ENCODE data around the gene SSTR3. TPM values are rescaled to one million over a fixed set of nuclear protein-coding genes. Genes with fewer than 3 reads are reported as not detected.

The SSTR3 gene
- total RNA-seq, 1 experiment from 2014 or later: not detected

DNA sequence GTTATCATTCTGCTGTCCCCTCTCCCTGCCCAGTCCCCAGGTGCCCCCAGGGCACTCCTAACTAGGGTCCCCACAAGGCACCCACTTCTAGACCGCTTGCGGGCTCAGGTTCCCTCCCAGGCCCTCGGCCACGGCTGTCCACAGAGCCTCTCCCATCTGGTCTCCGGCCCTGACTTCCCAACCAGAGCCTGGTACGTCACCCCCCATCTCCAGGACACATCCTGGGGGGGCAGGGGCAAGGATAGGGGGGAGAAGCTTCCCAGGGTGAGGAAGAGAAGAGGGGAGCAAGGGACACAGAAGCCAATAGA lies 457 bp downstream of the SSTR3 start:
- no peaks in the 10 kb centered on the region for H3K36me3 ChIP-seq (ENCODE audit: insufficient read depth, low read length, poor library complexity, severe bottlenecking)
- CTCF ChIA-PET: no interaction called here

GRCh38 chr22:37211075-37211865 lies 1.0 kb downstream of the SSTR3 start:
- no peak overlapping the region for H3K4me3 ChIP-seq (ENCODE audit: low read depth, low read length, poor library complexity, severe bottlenecking)
- H3K9me3 ChIP-seq (ENCODE audit: low read depth, low read length, poor library complexity, severe bottlenecking): no peaks in the 10 kb centered on the region
- no peak for TF ChIP-seq EZH2 (IDR thresholded peaks at IDR 0.05; ENCODE audit: borderline replicate concordance, low read depth, low read length, poor library complexity, severe bottlenecking)
- no peak for TF ChIP-seq CTCF (conservative IDR thresholded peaks at IDR 0.05; ENCODE audit: low read depth, low read length)
- H3K36me3 ChIP-seq (ENCODE audit: insufficient read depth, low read length, poor library complexity, severe bottlenecking): no peaks in the 10 kb centered on the region
- H3K27ac ChIP-seq (ENCODE audit: low read depth, low read length, poor library complexity, severe bottlenecking): no peak overlapping the region
- no peaks in the 10 kb centered on the region for H3K4me1 ChIP-seq (ENCODE audit: insufficient read depth, low read length, poor library complexity, severe bottlenecking)
- DNase-seq (ENCODE audit: low spot score): no peak
- ChIA-PET POLR2A (ENCODE audit: low non-redundant PET) (no interaction called here), CTCF (no interaction called here)
- H3K27me3 ChIP-seq (replicated peaks; ENCODE audit: insufficient read depth, low read depth, low read length, poor library complexity): no peaks in the 10 kb centered on the region
- BruUV-seq (replicated peaks): no TSS peak
- intact Hi-C loops (cut with micrococcal nuclease; ENCODE audit: unreplicated experiment): no loop called here

More for the DNA sequence above, 457 bp downstream of the SSTR3 start:
- no peaks in the 10 kb centered on the region for H3K4me1 ChIP-seq (ENCODE audit: insufficient read depth, low read length, poor library complexity, severe bottlenecking)
- no peak for TF ChIP-seq CTCF (conservative IDR thresholded peaks at IDR 0.05; ENCODE audit: low read depth, low read length)
- TF ChIP-seq EZH2 (IDR thresholded peaks at IDR 0.05; ENCODE audit: borderline replicate concordance, low read depth, low read length, poor library complexity, severe bottlenecking): no peak
- intact Hi-C loops (cut with micrococcal nuclease; ENCODE audit: unreplicated experiment): no loop called here
- no TSS peak for BruUV-seq (replicated peaks)
- H3K9me3 ChIP-seq (ENCODE audit: low read depth, low read length, poor library complexity, severe bottlenecking): no peaks in the 10 kb centered on the region
- POLR2A ChIA-PET (ENCODE audit: low non-redundant PET): no interaction called here
- H3K27me3 ChIP-seq (replicated peaks; ENCODE audit: insufficient read depth, low read depth, low read length, poor library complexity): no peaks in the 10 kb centered on the region
- no peak overlapping the region for H3K27ac ChIP-seq (ENCODE audit: low read depth, low read length, poor library complexity, severe bottlenecking)
- no peak overlapping the region for H3K4me3 ChIP-seq (ENCODE audit: low read depth, low read length, poor library complexity, severe bottlenecking)
- DNase-seq (ENCODE audit: low spot score): no peak

GRCh38 chr22:37210041-37210803 lies 2.1 kb downstream of the SSTR3 start:
- H3K4me3 ChIP-seq (ENCODE audit: low read depth, low read length, poor library complexity, severe bottlenecking): no peak overlapping the region
- intact Hi-C loops (cut with micrococcal nuclease; ENCODE audit: unreplicated experiment): no loop called here
- no peaks in the 10 kb centered on the region for H3K27me3 ChIP-seq (replicated peaks; ENCODE audit: insufficient read depth, low read depth, low read length, poor library complexity)
- ChIA-PET CTCF (no interaction called here), POLR2A (ENCODE audit: low non-redundant PET) (no interaction called here)
- no peak for TF ChIP-seq EZH2 (IDR thresholded peaks at IDR 0.05; ENCODE audit: borderline replicate concordance, low read depth, low read length, poor library complexity, severe bottlenecking)
- no peak for TF ChIP-seq CTCF (conservative IDR thresholded peaks at IDR 0.05; ENCODE audit: low read depth, low read length)
- no peak for DNase-seq (ENCODE audit: low spot score)
- no peaks in the 10 kb centered on the region for H3K36me3 ChIP-seq (ENCODE audit: insufficient read depth, low read length, poor library complexity, severe bottlenecking)
- no peaks in the 10 kb centered on the region for H3K4me1 ChIP-seq (ENCODE audit: insufficient read depth, low read length, poor library complexity, severe bottlenecking)
- H3K27ac ChIP-seq (ENCODE audit: low read depth, low read length, poor library complexity, severe bottlenecking): no peak overlapping the region
- no TSS peak for BruUV-seq (replicated peaks)
- no peaks in the 10 kb centered on the region for H3K9me3 ChIP-seq (ENCODE audit: low read depth, low read length, poor library complexity, severe bottlenecking)
